Keratinocyte (primary cell): ENCODE measurements around the gene AFM. TPM values are rescaled to one million over a fixed set of nuclear protein-coding genes. Genes with fewer than 3 reads are reported as not detected.

Experiments used
- DNase-seq: peaks from one replicate; pipeline ENCODE4 v3.0.0-alpha.2; 2011; ENCODE audit warnings: low read depth, missing footprints, low spot score
- FAIRE-seq: peaks from 2 replicates; lab custom pipeline; 2011; peaks lifted over from hg19 to GRCh38; lab: Jason Lieb, UNC
- H2AFZ ChIP-seq: 2 replicates; pipeline ENCODE4 v1.6.0; 2012; ENCODE audit warnings: low read length, control low read depth, inconsistent platforms; ENCODE audit not compliant: control insufficient read depth
- H3K27ac ChIP-seq: 2 replicates; pipeline ENCODE4 v1.5.1; 2011; ENCODE audit warnings: low read length; ENCODE audit not compliant: control insufficient read depth, insufficient read depth
- H3K27me3 ChIP-seq: 3 replicates; pipeline ENCODE4 v1.6.0; 2011; ENCODE audit warnings: low read length; ENCODE audit not compliant: control insufficient read depth, insufficient read depth; ENCODE audit errors: extremely low read depth
- H3K36me3 ChIP-seq, 2 experiments: 2 replicates in 1 of 2; 3 replicates in 1 of 2; pipeline ENCODE4 v1.5.1; 2011; ENCODE audit warnings: low read length in 2 of 2, mild to moderate bottlenecking in 1 of 2; ENCODE audit not compliant: control insufficient read depth in 2 of 2, insufficient read depth in 2 of 2; ENCODE audit errors: extremely low read depth in 1 of 2
- H3K4me1 ChIP-seq: 3 replicates; pipeline ENCODE4 v1.5.1; 2011; ENCODE audit warnings: low read length; ENCODE audit not compliant: control insufficient read depth, insufficient read depth; ENCODE audit errors: extremely low read depth
- H3K4me2 ChIP-seq: 3 replicates; pipeline ENCODE4 v1.6.0; 2011; ENCODE audit warnings: low read depth, low read length; ENCODE audit not compliant: control insufficient read depth, insufficient read depth; ENCODE audit errors: extremely low read depth
- H3K4me3 ChIP-seq, 3 experiments: fragments of 200-600 bp in 1 of 3; sonication (generic) in 1 of 3; 2 replicates in 2 of 3; 3 replicates in 1 of 3; pipeline ENCODE4 v1.5.1; 2011 to 2016; ENCODE audit warnings: low read length in 3 of 3, mild to moderate bottlenecking in 3 of 3, control low read depth in 2 of 3, inconsistent platforms in 1 of 3, low read depth in 1 of 3, mixed read lengths in 1 of 3, mixed run types in 1 of 3, moderate library complexity in 1 of 3; ENCODE audit not compliant: control insufficient read depth in 2 of 3, insufficient read depth in 2 of 3; ENCODE audit errors: extremely low read depth in 1 of 3
- H3K79me2 ChIP-seq: 2 replicates; pipeline ENCODE4 v1.6.0; 2012; ENCODE audit warnings: low read length; ENCODE audit not compliant: control insufficient read depth, insufficient read depth
- H3K9ac ChIP-seq: 3 replicates; pipeline ENCODE4 v1.6.0; 2011; ENCODE audit warnings: low read length; ENCODE audit not compliant: control insufficient read depth, insufficient read depth; ENCODE audit errors: extremely low read depth
- H3K9me1 ChIP-seq: 3 replicates; pipeline ENCODE4 v1.6.0; 2011; ENCODE audit warnings: low read length; ENCODE audit not compliant: control insufficient read depth, insufficient read depth; ENCODE audit errors: extremely low read depth
- H3K9me3 ChIP-seq: 2 replicates; pipeline ENCODE4 v1.5.1; 2012; ENCODE audit warnings: low read depth, low read length; ENCODE audit not compliant: control insufficient read depth
- H4K20me1 ChIP-seq: 3 replicates; pipeline ENCODE4 v1.6.0; 2011; ENCODE audit warnings: low read length; ENCODE audit not compliant: control insufficient read depth, insufficient read depth; ENCODE audit errors: extremely low read depth
- CTCF ChIP-seq, 3 experiments: IDR thresholded peaks in 1 of 3; conservative IDR thresholded peaks in 1 of 3; optimal IDR thresholded peaks in 1 of 3; 2 replicates in 2 of 3; 3 replicates in 1 of 3; pipeline versions ENCODE3 to v1.5.1; 2011; ENCODE audit warnings: low read length in 3 of 3, mild to moderate bottlenecking in 3 of 3, moderate library complexity in 2 of 3, control low read depth in 1 of 3, inconsistent platforms in 1 of 3; ENCODE audit not compliant: insufficient read depth in 2 of 3; ENCODE audit errors: extremely low read depth in 1 of 3
- EZH2 ChIP-seq: IDR thresholded peaks from one replicate; pipeline ENCODE4 v1.6.1; 2012; ENCODE audit warnings: inconsistent platforms, mild to moderate bottlenecking, low read length, moderate library complexity
- dilution Hi-C: fragments of 300-500 bp; cut with MboI; formaldehyde crosslinking; loops from one replicate; pipeline ENCODE4 v1.7.0; 2020; ENCODE audit warnings: low sequenced_read_pairs; ENCODE audit not compliant: extremely low pct_ligation_motif_present
- polyA minus RNA-seq, 3 experiments: library from RNA; depleted of rRNA, polyadenylated mRNA; stranded (reverse); fragments of >200 nt; gene quantifications; 1 replicate in 1 of 3; 2 replicates in 1 of 3; 3 replicates in 1 of 3; pipeline ENCODE4 v1.2.3, GENCODE V29; 2011
- polyA plus RNA-seq, 5 experiments: library from polyadenylated mRNA; depleted of rRNA in 3 of 5; stranded (reverse) in 3 of 5; stranded (forward) in 1 of 5; unstranded in 1 of 5; fragments of >200 nt; gene quantifications; 1 replicate in 1 of 5; 2 replicates in 3 of 5; 3 replicates in 1 of 5; pipeline versions ENCODE4 v1.2.1 to v1.2.3, GENCODE V29; 2011 to 2012; ENCODE audit warnings: missing spikeins in 2 of 5, low read depth in 1 of 5, low replicate concordance in 1 of 5

Gene AFM
- polyA plus RNA-seq (0.02 to 0.03 TPM in 2 of 3 replicates, not detected in the other), polyA minus RNA-seq (0.10 TPM in 1 of 3 replicates, not detected in the others)
- polyA plus RNA-seq (2011; ENCODE audit: low read depth), result not detected
- polyA plus RNA-seq (2011; cell fraction: cytosol; rRNA removed), result 0.03 TPM in 1 of 2 replicates, not detected in the other
- polyA plus RNA-seq (2011; cell fraction: nucleus; rRNA removed), result not detected in 2 replicates
- 0.10 TPM in 1 of 2 replicates, not detected in the other for polyA plus RNA-seq (2012; ENCODE audit: low replicate concordance)
- polyA minus RNA-seq (2011; cell fraction: cytosol; rRNA and poly(A)+ RNA removed), result not detected
- not detected in 2 replicates for polyA minus RNA-seq (2011; cell fraction: nucleus; rRNA and poly(A)+ RNA removed)

GRCh38 chr4:73481358-73481757, at the start of gene AFM:
Gene AFM (plus strand): TSS chr4:73481745. CDS start chr4:73481776, 31 bp downstream.
- H3K27ac ChIP-seq, result no peak within 1 kb of the TSS
- no peaks in the 10 kb centered on the region for H3K79me2 ChIP-seq
- no peak within 1 kb of the TSS for H3K9ac ChIP-seq
- TF ChIP-seq CTCF (optimal IDR thresholded peaks at IDR 0.05 in 1 of 3, IDR thresholded peaks at IDR 0.05 in 1 of 3, conservative IDR thresholded peaks at IDR 0.05 in 1 of 3; ENCODE audit: extremely low read depth in 1 of 3, insufficient read depth in 2 of 3, low read length in 3 of 3), result no peak
- no peak for TF ChIP-seq EZH2
- H3K4me2 ChIP-seq, result no peak within 1 kb of the TSS
- H2AFZ ChIP-seq, result no peak within 1 kb of the TSS
- peaks cover 3% of the 10 kb centered on the region for H3K27me3 ChIP-seq
- no peaks in the 10 kb centered on the region for H4K20me1 ChIP-seq
- DNase-seq (no peak), FAIRE-seq (no peak)
- H3K9me1 ChIP-seq, result no peaks in the 10 kb centered on the region
- no peaks in the 10 kb centered on the region for H3K36me3 ChIP-seq
- dilution Hi-C loops, result no loop called here
- H3K4me3 ChIP-seq, result no peak within 1 kb of the TSS
- no peaks in the 10 kb centered on the region for H3K9me3 ChIP-seq
- no peaks in the 10 kb centered on the region for H3K4me1 ChIP-seq

GRCh38 chr4:73431813-73432168, 49.8 kb upstream of the AFM start:
- FAIRE-seq (no peak), DNase-seq (no peak)
- no peaks in the 10 kb centered on the region for H3K9me3 ChIP-seq
- H3K79me2 ChIP-seq, result no peaks in the 10 kb centered on the region
- no peaks in the 10 kb centered on the region for H3K4me1 ChIP-seq
- H3K9ac ChIP-seq, result no peak overlapping the region
- H3K4me2 ChIP-seq, result no peak overlapping the region
- dilution Hi-C loops, result no loop called here
- H3K27ac ChIP-seq, result no peak overlapping the region
- H3K4me3 ChIP-seq, result no peak overlapping the region
- no peaks in the 10 kb centered on the region for H3K27me3 ChIP-seq
- H2AFZ ChIP-seq, result no peak overlapping the region
- no peaks in the 10 kb centered on the region for H3K36me3 ChIP-seq
- no peak for TF ChIP-seq CTCF (optimal IDR thresholded peaks at IDR 0.05 in 1 of 3, IDR thresholded peaks at IDR 0.05 in 1 of 3, conservative IDR thresholded peaks at IDR 0.05 in 1 of 3; ENCODE audit: extremely low read depth in 1 of 3, insufficient read depth in 2 of 3, low read length in 3 of 3)
- no peak for TF ChIP-seq EZH2
- H3K9me1 ChIP-seq, result no peaks in the 10 kb centered on the region
- H4K20me1 ChIP-seq, result no peaks in the 10 kb centered on the region
